Lower leg skin (tissue), 4 donors: ENCODE measurements around the gene BCAS4. TPM values are rescaled to one million over a fixed set of nuclear protein-coding genes. Genes with fewer than 3 reads are reported as not detected.

Source experiments
- DNase-seq, 2 donors: peaks; one replicate each; pipeline ENCODE4 v3.0.0-alpha.2; 2019; ENCODE audit warnings: low spot score in 2 of 2
- H3K4me3 ChIP-seq: fragments of 200-600 bp; sonication (generic); 2 replicates; pipeline ENCODE4 v1.5.1; 2017; ENCODE audit warnings: mild to moderate bottlenecking, low read depth; ENCODE audit not compliant: poor library complexity, severe bottlenecking
- POLR2A ChIP-seq, 2 donors: fragments of 450-650 bp; IDR thresholded peaks; one replicate each; pipeline ENCODE4 v1.6.1; 2016 to 2017; ENCODE audit warnings: antibody characterized with exemption in 2 of 2, mild to moderate bottlenecking in 1 of 2, moderate library complexity in 1 of 2
- WGBS, 2 donors: methylation state at CpG; one replicate each; pipeline ENCODE4 v1.1.5; 2018; 5-methylcytosine and 5-hydroxymethylcytosine counted together
- intact Hi-C: fragments of 100-400 bp; cut with DNase I; formaldehyde crosslinking; loops from one replicate; pipeline ENCODE4 v1.15.0; 2023; ENCODE audit warnings: low total_unique reads
- total RNA-seq, 4 donors: library from RNA; depleted of rRNA; stranded (reverse); fragments of >200 nt; gene quantifications; one replicate each; pipeline ENCODE4 v1.1.0, GENCODE V29; 2016
- TF ChIP-seq, protein P1 (sequence below), 3 donors: fragments of 450-650 bp; IDR thresholded peaks; one replicate each; pipeline ENCODE4 v1.5.1; 2016; ENCODE audit warnings: antibody characterized with exemption in 3 of 3, mild to moderate bottlenecking in 3 of 3, moderate library complexity in 2 of 3

The BCAS4 gene, protein sequence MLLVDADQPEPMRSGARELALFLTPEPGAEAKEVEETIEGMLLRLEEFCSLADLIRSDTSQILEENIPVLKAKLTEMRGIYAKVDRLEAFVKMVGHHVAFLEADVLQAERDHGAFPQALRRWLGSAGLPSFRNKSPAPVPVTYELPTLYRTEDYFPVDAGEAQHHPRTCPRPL
- 1 to 10 TPM; 1.3 to 7.7 (median 3.5) TPM for total RNA-seq

DNA sequence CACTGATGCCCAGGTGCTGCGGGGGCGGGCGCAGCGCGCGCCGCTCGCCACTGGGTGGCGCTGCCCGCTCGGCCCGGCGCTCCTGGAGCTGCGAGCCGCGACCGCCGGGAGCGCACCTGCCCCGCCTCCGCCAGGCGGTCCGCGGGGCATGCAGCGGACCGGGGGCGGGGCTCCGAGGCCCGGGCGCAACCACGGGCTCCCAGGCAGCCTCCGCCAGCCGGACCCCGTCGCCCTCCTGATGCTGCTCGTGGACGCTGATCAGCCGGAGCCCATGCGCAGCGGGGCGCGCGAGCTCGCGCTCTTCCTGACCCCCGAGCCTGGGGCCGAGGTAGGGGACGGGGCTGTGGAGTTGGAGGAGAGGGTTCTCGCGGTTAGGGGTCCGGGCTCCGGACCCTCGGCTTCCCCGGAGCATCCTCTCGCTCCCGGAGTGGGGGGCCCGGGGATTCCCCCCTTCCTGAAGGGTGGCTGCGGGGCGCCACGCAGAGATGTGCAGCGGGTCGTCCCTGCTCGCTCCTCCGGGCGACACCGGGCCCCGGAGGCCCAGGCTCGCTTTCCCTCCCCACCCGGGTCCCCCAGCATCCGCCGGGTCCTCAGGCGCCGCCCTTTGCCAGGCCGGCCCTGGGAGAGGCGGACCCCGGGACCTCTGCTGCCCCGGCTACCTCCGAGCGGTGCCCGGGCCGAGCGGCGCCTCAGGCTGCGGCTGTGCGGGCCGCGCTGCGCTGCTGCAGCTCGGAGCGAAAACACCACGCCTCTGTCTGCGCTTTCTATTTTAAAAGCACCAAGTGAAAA lies at the start of gene BCAS4:
Gene BCAS4 (plus strand): TSS at position 216 of the 789 bp plus-strand sequence. CDS start 23 bp downstream, at position 239.
- no peak for TF ChIP-seq POLR2A (IDR thresholded peaks at IDR 0.05)
- TF ChIP-seq, protein P1, sequence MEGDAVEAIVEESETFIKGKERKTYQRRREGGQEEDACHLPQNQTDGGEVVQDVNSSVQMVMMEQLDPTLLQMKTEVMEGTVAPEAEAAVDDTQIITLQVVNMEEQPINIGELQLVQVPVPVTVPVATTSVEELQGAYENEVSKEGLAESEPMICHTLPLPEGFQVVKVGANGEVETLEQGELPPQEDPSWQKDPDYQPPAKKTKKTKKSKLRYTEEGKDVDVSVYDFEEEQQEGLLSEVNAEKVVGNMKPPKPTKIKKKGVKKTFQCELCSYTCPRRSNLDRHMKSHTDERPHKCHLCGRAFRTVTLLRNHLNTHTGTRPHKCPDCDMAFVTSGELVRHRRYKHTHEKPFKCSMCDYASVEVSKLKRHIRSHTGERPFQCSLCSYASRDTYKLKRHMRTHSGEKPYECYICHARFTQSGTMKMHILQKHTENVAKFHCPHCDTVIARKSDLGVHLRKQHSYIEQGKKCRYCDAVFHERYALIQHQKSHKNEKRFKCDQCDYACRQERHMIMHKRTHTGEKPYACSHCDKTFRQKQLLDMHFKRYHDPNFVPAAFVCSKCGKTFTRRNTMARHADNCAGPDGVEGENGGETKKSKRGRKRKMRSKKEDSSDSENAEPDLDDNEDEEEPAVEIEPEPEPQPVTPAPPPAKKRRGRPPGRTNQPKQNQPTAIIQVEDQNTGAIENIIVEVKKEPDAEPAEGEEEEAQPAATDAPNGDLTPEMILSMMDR (IDR thresholded peaks at IDR 0.05) = no peak
- intact Hi-C loops = loop anchor here (10.0 kb wide), 1 partner anchor 130 kb away; no protein-coding TSS in a partner anchor
- 1 to 2% methylated on average over 33 to 49 of the region's 92 CpGs for WGBS, 2 donors
- H3K4me3 ChIP-seq = peak within 1 kb of the TSS; percentile 52
- peak; percentile 47 to 92 for DNase-seq

DNA sequence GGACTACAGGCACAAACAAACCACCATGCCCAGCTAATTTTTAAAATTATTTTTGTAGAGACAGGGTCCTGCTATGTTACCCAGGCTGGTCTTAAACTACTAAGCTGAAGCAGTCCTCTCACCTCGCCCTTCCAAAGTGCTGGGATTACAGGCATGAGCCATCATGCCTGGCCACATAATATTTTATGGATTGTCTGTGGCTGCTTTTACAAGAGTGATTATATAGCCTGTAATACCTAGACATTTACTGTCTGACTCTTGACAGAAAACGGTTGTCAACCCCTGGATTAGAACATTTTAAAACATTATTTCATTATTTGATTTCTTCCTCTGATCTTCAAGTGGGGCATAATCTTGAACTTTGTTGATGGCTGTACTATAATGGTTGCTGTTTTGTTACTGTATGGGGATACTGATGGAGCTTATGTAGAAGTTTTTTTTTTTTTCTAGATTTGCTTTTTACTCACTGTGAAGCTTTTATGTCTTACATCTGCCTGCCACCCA lies 49.2 kb upstream of the BCAS4 start:
- 67 to 68% methylated on average over 2 of the region's 2 CpGs for WGBS, 2 donors
- DNase-seq = no peak
- TF ChIP-seq, protein P1 (IDR thresholded peaks at IDR 0.05) = no peak
- TF ChIP-seq POLR2A (IDR thresholded peaks at IDR 0.05) = no peak
- intact Hi-C loops = no loop called here
- H3K4me3 ChIP-seq = no peak overlapping the region

DNA sequence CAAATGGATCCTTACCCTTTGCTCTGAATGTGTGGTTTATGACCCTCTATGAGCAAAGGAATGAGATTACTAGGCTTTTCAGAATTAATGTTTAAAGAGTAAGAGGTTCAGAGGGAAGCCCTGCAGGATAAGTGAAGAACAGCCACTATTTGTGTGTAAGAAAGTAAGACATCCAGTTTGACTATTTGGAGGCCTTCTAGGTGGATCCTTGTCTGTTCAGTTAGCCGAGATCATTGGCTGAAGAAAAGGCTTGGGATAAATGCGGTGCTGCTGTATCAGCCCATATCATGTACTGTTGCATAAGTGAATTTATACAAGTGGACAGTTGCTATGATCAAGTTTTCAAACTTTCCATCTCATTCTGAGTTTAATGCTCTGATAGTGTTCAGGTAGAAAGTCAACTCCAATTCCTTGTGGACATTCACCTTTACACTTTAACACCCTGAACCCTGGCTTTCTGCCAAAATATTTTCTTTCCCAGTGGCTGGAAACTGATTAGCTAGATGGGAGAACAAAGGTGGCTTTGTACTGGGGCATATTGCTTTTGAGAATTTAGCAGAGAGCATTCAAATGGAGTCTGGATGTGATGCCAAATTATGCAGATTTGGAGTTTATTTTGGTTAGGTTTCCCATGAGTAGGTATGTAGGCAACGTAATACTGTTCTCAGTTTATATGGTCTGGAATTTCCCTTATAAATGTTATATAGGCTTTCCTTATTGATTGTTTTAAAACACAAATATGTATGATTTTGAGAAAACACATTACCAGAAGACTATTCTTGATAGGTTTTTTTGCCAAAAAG lies 48.5 kb upstream of the BCAS4 start:
- intact Hi-C loops = no loop called here
- no peak for DNase-seq
- no peak overlapping the region for H3K4me3 ChIP-seq
- TF ChIP-seq POLR2A (IDR thresholded peaks at IDR 0.05) = no peak
- TF ChIP-seq, protein P1 (IDR thresholded peaks at IDR 0.05) = no peak
- WGBS, 2 donors = 76 to 88% methylated on average over 3 of the region's 3 CpGs

DNA sequence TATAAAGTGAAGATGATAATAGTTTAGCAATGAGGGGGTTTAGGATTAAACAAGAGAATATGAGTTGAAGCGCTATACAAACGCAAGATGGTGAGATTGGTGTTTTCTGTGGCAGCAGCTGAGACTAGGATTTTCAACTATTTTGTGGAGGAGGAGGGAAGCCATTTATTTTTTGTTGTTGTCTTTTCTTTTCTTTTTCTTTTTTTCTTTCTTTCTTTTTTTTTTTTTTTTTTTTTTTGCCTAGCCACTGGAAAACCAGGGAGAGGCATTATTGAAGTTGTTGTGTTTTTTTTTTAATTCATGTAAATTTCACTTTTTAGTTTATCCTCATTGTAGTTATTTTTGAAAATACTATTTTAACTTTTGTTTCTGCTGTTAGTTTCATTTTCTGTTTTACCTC lies 47.6 kb upstream of the BCAS4 start:
- TF ChIP-seq, protein P1 (IDR thresholded peaks at IDR 0.05) = no peak
- no peak for DNase-seq
- no peak overlapping the region for H3K4me3 ChIP-seq
- WGBS, 2 donors = 91 to 97% methylated on average over 2 of the region's 2 CpGs
- intact Hi-C loops = no loop called here

DNA sequence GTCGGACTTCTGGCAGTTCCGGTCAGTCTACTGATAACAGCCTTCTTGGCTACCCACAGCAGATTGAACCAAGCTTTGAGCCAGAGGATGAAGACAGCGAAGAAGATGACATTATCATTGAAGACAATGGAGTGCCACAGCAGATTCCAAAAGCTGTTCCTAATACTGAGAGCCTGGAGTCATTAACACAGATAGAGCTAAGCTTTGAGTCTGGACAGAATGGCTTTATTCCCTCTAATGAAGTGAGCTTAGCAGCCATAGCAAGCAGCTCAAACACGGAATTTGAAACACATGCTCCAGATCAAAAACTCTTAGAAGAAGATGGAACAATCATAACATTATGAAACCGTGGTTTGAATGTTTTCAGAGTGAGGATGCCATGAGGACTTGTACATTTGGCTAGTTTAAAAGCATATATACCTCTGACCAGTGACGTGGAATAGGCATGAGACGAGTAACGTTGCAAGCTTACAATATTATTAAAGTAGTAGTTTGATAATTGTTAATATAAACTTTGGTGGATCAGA lies 44.7 kb upstream of the BCAS4 start:
- intact Hi-C loops = no loop called here
- WGBS, 2 donors = 70 to 74% methylated on average over 8 of the region's 8 CpGs
- no peak for TF ChIP-seq POLR2A (IDR thresholded peaks at IDR 0.05)
- TF ChIP-seq, protein P1 (IDR thresholded peaks at IDR 0.05) = no peak
- H3K4me3 ChIP-seq = no peak overlapping the region
- DNase-seq = peak in 1 of 2 donors; percentile 10
